NCI-H2107 (cell line): ENCODE data around the gene IPPK.
A peak's percentile ranks its signal among the peaks of the same experiment; 100 is the strongest.

Experiments used
- DNase-seq: peaks from one replicate; lab custom pipeline; 2025; lab: John Stamatoyannopoulos, UW

The IPPK gene

GRCh38 chr9:92669890-92670708, at the start of gene IPPK:
Gene IPPK (minus strand): TSS chr9:92670131. CDS start chr9:92669988, 143 bp downstream.
- DNase-seq, result peak; percentile 95

- DNase-seq, result no peak
Measured at GRCh38 chr9:92719028-92719647, 49.2 kb upstream of the IPPK start.

- DNase-seq, result no peak
Measured at GRCh38 chr9:92718086-92719001, 48.4 kb upstream of the IPPK start.

GRCh38 chr9:92717201-92718085, 47.5 kb upstream of the IPPK start:
- no peak for DNase-seq

- DNase-seq, result peak; percentile 29
Measured at GRCh38 chr9:92716557-92716956, 46.6 kb upstream of the IPPK start.

- DNase-seq, result no peak
Measured at GRCh38 chr9:92715488-92716231, 45.7 kb upstream of the IPPK start.

- DNase-seq, result no peak
Measured at GRCh38 chr9:92714787-92715487, 45.0 kb upstream of the IPPK start.

- DNase-seq, result no peak
Measured at GRCh38 chr9:92714016-92714415, 44.1 kb upstream of the IPPK start.

GRCh38 chr9:92713528-92713927, 43.6 kb upstream of the IPPK start:
- no peak for DNase-seq

GRCh38 chr9:92712767-92713166, 42.8 kb upstream of the IPPK start:
- no peak for DNase-seq

GRCh38 chr9:92711844-92712243, 41.9 kb upstream of the IPPK start:
- no peak for DNase-seq

- no peak for DNase-seq
Measured at GRCh38 chr9:92711146-92711545, 41.2 kb upstream of the IPPK start.

- no peak for DNase-seq
Measured at GRCh38 chr9:92710368-92710767, 40.4 kb upstream of the IPPK start.

GRCh38 chr9:92709954-92710353, 40.0 kb upstream of the IPPK start:
- DNase-seq, result no peak

GRCh38 chr9:92709240-92709639, 39.3 kb upstream of the IPPK start:
- DNase-seq, result no peak

GRCh38 chr9:92707530-92707929, 37.6 kb upstream of the IPPK start:
- no peak for DNase-seq

GRCh38 chr9:92706218-92706940, 36.4 kb upstream of the IPPK start:
- DNase-seq, result no peak

GRCh38 chr9:92704528-92704927, 34.6 kb upstream of the IPPK start:
- no peak for DNase-seq

GRCh38 chr9:92696619-92697018, 26.7 kb upstream of the IPPK start:
- DNase-seq, result no peak
